ENCODE results near the gene PCLO.

PCLO gene

DNA sequence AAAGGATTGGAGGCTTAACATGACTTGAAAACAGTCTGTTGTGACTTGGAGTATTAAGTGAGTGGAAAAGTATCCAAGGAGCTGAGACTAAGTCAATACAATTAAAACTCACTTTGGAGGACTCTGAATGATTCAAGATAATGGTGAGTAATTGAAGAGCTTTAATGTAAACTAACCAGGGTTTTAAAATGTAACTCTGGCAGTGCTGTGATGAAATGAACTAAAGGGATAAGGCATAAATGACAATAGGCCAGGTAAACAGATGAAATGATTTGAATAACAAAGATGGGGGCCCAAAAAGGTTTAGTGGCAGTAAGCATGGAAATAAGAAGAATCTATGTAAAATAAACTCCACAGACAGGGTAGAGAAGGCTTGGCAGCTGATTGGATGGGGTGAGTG lies 402.6 kb downstream of the PCLO start:
- DNase-seq (ENCODE audit: extremely low read depth, low read depth), result no peak
- TF ChIP-seq, protein P1, sequence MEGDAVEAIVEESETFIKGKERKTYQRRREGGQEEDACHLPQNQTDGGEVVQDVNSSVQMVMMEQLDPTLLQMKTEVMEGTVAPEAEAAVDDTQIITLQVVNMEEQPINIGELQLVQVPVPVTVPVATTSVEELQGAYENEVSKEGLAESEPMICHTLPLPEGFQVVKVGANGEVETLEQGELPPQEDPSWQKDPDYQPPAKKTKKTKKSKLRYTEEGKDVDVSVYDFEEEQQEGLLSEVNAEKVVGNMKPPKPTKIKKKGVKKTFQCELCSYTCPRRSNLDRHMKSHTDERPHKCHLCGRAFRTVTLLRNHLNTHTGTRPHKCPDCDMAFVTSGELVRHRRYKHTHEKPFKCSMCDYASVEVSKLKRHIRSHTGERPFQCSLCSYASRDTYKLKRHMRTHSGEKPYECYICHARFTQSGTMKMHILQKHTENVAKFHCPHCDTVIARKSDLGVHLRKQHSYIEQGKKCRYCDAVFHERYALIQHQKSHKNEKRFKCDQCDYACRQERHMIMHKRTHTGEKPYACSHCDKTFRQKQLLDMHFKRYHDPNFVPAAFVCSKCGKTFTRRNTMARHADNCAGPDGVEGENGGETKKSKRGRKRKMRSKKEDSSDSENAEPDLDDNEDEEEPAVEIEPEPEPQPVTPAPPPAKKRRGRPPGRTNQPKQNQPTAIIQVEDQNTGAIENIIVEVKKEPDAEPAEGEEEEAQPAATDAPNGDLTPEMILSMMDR (IDR thresholded peaks at IDR 0.05; ENCODE audit: low read depth, low read length), result no peak

DNA sequence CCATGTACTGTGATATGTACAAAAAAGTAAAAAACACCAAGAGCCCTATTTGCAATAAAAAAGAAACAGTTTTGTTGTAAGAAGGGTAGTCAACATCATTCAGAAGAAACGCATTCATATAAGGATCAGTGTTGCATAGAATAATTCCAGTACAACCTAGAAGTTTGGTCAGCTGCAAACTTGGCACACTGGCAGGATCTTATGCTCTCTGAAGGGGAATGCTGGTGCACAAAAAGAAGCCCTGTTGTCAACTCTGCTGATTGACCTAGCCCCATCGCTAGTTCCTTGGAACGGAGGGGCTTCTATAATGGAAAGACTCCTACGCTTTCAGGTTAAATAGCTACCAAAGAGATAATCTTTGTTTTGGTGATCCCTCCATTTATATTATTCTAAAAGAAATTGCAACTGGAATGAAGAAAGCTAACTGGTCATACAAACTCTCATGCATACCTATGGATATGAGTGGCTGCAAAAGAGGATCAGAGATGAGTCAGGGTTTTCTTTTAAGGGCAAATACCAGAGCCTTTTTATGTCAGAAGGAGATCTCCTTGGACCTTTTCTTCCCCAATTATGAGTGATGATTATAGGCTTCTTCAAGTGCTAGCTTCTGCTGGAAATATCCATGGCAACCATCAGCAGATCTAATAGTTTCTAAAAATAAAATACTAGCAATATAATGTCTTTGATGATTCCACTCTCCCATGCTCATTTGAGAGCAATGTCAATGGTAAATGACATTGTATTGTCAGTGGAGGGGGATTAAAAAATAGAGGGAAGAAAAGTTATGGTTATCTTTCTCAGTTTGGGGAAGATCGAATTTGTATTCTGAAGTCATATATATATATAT lies 406.8 kb downstream of the PCLO start:
- TF ChIP-seq, protein P1 (IDR thresholded peaks at IDR 0.05; ENCODE audit: low read depth, low read length), result no peak
- DNase-seq (ENCODE audit: extremely low read depth, low read depth), result peak; percentile 1

DNA sequence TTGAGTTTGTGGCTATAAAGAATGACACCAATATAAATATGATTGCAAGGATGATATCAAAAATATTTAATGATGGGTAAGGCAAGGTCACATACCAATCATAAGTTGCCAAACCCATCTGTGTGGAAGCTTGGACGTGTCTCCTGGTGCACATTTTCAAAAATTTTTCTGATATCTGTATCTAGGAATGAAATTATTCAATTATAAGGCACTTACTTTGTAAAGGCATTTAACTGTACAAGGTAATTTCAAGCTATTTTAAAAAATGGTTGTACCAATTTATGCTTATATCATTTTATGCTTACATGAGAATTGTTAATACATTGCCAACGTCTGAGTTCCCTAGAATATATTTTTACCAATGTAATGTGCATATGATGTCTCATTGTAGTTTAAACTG lies 412.7 kb downstream of the PCLO start:
- TF ChIP-seq, protein P1 (IDR thresholded peaks at IDR 0.05; ENCODE audit: low read depth, low read length), result no peak
- DNase-seq (ENCODE audit: extremely low read depth, low read depth), result no peak

DNA sequence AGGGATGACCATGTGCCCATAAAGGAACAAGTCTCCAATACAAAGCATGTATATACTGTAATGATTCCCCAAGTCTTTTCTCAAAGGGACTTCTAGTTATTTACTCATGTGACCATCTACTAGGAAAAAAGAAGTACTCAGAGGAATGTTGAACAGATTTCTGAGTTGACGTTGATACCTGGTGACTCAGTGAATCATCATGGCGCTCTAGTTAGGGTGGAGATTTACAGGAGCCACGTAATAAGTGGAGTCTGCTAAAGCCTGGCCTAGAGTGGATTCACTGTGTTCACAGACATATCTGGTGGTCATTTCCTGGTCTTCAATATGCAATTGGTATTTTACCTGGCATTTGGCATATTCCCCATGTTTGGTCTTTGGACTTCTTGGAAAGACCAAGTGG lies 416.9 kb downstream of the PCLO start:
- TF ChIP-seq, protein P1 (IDR thresholded peaks at IDR 0.05; ENCODE audit: low read depth, low read length), result no peak
- DNase-seq (ENCODE audit: extremely low read depth, low read depth), result no peak

DNA sequence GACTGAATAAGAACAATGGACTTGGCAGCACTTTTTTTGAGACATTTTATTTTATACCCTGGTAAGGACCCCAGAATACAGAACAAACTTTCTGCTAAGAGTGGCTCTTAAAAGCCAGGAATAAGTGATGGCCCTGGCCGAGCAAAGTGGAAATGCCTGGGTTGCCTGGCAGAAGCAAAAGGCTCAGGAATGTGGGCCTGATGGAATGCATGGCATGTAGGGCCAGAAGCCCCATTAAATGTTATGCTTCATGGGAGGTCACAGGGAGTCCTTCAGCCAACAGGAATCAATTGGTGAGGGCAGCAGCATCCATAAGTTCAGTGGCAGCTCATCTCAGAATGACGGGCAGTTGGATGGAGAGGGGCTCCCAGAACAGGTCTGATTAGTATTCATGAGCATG lies 417.6 kb downstream of the PCLO start:
- DNase-seq (ENCODE audit: extremely low read depth, low read depth), result no peak
- TF ChIP-seq, protein P1 (IDR thresholded peaks at IDR 0.05; ENCODE audit: low read depth, low read length), result no peak

DNA sequence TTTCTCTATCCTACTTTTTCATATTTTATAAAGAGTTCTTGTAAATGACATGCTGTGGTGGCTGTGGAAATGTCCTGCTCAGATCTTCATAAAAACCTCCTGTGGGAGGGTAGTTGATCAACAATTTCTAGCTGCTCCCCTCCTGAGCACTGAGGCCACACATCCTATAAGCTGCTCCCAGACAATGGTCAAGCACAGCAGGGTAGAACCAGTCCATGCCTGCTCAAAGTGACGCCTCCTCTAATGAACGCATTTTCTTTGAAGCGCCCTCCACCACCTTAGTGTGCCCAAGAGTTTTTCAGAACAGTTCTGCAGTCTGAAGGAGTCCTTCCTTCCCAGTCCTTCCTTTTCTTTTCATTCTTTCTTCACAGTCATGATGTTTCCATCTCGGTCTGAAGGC lies 420.5 kb downstream of the PCLO start:
- TF ChIP-seq, protein P1 (IDR thresholded peaks at IDR 0.05; ENCODE audit: low read depth, low read length), result no peak
- DNase-seq (ENCODE audit: extremely low read depth, low read depth), result no peak

DNA sequence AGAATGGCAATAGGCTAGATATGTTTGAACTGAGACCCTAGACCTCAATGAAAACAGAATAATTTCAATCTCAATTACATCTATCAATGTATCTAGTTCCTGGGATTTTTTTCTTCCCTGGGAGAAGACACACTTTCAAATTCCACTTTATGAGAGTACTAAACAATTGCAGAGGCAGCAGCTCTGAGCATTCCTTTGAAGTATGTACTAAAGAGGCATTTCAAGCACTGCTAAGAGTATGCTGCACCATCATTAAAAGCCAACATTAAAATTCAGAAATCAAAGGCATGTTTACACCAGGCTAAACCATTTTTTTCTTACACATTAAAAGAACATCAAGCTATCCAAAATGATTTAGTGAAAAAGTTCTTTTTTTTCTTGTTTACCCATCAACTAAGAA lies 421.2 kb downstream of the PCLO start:
- no peak for DNase-seq (ENCODE audit: extremely low read depth, low read depth)
- TF ChIP-seq, protein P1 (IDR thresholded peaks at IDR 0.05; ENCODE audit: low read depth, low read length), result no peak

Data from AG09319 (cell line).